ENCODE results near the gene SNHG17.
"Not testable (repeated sequence)": the region's sequence is repeated elsewhere in the genome, so short reads cannot be mapped to it uniquely, and the experiment has no call there.

Gene SNHG17

GRCh38 chr20:38447931-38448675 is 13.0 kb upstream of the SNHG17 start:
- no peak for DNase-seq (ENCODE audit: low read depth)

GRCh38 chr20:38447251-38447661 is 12.1 kb upstream of the SNHG17 start:
- DNase-seq (ENCODE audit: low read depth): no peak

GRCh38 chr20:38446441-38447209 is 11.5 kb upstream of the SNHG17 start:
- peak; percentile 93 for DNase-seq (ENCODE audit: low read depth)

DNA sequence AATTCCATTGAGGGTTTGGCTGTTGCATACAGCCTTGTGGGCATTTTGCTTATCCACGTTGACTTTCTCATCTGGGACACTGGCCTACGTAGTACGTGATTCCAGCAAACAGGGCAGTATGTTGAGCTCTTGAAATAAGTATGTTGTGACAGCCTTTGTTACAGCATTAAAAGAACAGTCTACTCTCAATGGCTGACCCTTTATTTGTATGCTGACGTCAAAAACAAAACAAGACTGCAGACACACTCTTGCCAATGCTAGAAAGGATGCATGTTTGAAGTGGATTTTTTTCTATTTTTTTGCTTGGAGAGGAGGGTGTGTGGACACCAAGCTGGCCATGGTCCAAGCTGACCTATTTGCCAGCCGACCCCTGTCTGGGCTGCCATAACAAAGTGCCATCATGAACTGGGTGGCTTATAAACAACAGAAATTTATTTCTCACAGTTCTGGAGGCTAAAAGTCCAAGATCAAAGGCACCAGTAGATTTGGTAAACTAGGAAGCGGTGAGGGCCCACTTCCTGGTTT is 10.8 kb upstream of the SNHG17 start:
- DNase-seq (ENCODE audit: low read depth): no peak

DNA sequence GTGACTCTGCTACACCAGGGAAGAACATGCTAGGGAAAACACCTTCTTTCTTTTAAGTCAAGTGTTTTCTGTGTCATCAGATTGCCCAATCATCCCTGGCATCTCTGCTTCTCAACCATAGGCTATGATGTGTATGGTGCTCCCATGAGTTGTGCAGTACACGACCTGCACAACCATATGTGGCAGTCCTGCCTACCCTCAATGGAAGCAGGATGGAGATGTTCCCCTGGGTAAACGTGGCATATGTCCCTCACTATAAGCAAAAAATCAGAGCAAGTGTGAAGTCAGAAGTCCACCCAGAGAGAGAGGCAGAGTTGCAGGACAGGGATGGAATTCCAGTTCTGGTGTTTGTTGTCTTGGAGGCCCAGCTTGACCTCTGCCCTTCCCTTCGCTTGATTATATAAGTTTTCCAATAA is 10.3 kb upstream of the SNHG17 start:
- DNase-seq (ENCODE audit: low read depth): no peak

- DNase-seq (ENCODE audit: low read depth): no peak
These were observed 6.8 kb upstream of the SNHG17 start for GRCh38 chr20:38441916-38442315.

DNA sequence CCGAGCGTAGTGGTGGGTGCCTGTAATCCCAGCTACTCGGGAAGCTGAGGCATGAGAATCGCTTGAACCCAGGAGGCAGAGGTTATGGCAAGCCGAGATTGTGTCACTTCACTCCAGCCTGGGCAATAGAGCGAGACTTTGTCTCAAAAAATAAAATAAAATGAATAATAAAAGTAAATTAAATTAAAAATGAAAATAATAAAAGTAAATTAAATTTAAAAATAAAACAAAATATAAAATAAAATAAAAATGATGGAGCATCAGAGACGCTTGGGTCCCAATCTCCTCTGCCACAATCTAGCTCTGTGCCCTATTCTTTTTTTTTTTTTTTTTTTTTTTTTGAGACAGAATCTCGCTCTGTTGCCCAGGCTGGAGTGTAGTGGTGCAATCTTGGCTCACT is 6.0 kb upstream of the SNHG17 start:
- not testable (repeated sequence) for DNase-seq (ENCODE audit: low read depth)

DNA sequence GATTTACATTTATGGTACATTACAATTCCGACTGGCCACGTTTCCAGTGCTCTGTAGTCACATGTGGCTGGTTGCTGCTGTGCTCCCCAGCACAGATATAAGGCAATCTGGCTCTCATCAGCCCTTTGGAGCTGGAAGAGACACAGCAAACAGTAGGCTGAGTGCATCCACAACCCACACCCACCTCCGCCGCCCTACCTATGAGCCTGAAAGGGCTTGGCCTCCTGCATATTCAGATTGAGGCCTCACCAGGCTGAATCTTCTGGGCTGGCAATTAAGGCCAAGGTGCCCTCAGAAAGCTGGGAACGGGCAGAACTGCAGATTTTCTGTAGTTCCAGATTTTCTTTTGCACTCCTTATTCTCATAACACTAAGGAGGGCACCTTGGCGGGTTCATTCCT is 2.7 kb upstream of the SNHG17 start:
- no peak for DNase-seq (ENCODE audit: low read depth)

GRCh38 chr20:38435555-38435939 is 419 bp upstream of the SNHG17 start:
- no peak for DNase-seq (ENCODE audit: low read depth)

DNA sequence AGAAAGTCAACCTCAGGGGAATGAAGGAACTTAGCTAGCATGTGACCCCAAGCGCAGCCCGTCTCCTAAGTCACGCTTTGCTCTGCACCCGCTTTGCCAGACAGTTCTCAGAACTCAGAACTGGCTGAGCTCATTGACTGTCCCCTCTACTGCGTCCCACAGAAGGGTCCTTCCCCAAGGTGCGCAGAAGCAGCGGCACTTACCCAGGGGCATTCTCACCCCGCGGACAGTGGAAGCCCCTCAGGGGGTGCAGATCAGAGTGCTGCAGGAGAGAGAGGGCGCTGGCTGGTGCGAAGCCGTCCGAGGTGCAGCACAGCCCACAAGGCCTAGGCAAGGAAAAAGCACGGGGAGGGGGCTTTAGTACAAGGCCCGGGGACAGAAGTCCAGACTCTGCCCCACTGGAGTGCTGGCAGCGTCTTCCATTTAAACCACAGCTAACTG is 807 bp downstream of the SNHG17 start:
- DNase-seq (ENCODE audit: low read depth): no peak

DNA sequence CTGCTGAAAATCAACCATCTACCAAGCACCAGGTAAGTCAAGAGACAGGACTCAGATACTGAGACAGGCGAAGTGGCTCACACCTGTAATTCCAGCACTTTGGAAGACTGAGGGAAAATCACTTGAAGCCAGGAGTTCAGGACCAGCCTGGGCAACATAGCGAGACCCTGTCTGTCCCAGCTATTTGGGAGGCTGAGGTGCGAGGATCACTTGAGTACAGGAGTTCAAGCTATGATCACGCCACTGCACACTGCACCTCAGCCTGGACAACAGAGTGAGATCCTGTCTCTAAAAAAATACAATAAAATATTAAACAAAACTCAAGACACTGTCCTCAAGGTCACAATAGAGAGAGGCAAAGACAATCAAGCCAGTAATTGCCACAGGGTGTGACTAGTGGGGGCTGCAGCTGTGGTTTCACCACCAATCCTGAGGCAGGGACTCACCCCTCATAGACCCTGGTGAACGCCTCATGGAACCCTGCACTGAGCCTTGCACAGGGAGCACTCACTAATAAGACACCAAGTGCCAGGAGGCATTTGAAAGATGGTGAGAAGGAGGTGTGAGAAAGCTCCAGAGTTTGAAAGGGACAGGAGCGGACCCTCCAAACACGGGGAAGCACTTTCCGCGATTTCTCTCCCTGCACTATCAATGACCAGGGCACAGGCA is 1.7 kb downstream of the SNHG17 start:
- DNase-seq (ENCODE audit: low read depth): no peak

- not testable (repeated sequence) for DNase-seq (ENCODE audit: low read depth)
These were observed 2.3 kb downstream of the SNHG17 start for GRCh38 chr20:38432870-38433269.

DNA sequence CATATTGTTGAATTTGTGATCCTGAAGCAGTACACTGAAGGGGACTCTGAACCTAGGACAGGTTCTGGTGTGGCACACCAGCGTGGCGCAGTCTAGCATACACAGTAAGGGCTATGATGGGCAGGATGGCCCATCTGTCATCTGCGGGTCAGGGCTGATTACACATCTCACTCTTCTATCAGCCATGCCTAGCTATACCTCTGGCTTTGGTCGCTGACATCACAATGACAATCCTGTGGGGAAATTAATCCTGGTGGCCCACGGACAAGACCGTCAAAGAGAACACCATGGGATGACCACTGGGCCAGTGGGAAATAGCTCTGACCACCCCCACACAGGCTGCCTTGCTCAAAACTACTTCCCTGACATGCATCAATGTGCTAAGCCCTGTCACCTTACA is 2.8 kb downstream of the SNHG17 start:
- no peak for DNase-seq (ENCODE audit: low read depth)

DNA sequence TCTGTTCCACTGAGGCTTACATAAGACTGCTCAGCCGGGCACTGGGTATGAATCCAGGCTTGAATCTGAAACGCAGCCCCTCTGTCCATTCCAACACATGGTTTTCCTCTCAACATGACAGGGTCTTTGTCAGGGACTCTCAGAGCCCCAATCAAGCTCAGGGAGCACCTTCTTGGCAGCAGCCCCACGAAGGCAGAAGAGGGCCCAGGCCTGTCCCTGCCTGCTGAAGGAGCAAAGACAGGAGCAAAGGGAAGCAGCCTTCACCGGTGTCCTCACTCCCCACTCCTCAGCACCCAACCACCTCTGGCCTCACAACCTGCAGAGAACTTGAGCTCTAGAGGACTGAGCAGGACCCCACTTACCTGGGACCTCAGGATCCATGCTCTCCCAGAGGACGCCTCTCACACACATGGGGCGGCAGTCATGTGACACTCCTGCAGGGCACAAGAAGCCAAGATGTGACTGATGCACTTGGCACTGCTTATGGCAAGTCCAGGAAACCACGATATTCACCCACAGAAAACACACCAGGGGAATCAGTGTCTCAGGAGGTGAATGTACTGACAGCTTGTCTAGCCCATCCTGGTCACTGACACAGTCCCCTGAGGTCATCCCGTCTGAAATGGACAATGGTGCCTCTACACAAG is 4.3 kb downstream of the SNHG17 start:
- DNase-seq (ENCODE audit: low read depth): no peak

DNA sequence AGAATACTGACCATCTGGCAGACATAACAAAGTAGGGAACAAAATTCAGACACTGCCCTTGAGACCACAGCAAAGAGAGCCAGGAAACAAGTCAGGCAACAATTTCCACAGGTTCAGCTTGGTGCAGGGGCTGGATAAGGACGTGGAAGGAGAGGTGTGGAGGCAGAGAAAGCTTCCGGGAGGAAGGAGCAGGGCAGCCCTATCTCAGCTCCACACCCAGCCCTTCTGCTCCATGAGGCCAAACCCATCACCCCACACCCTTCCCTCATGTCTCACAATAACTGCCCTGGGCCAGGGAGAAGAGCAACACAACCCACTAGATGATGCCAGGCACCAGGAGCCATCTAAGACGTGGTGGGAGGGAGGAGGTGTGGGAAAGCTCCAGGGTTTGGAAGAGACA is 5.8 kb downstream of the SNHG17 start:
- DNase-seq (ENCODE audit: low read depth): no peak

GRCh38 chr20:38428800-38429199 is 6.3 kb downstream of the SNHG17 start:
- no peak for DNase-seq (ENCODE audit: low read depth)

DNA sequence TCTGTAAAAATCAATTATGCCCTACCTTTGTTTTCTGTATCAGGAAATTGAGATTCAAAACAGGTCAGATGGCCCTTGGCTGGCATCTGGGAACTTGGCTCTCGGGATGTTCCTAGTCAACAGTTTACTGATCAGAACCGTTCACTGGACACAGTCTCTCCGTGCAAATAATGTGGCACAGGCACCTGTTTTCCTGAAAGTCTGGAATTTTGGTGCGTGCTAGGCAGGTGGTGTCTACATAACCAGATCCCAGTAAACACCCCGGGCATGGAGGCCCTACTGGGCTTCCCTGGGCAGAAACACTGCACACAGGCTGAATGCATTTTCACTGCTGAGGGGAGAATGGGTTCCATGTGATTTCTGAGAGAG is 7.5 kb downstream of the SNHG17 start:
- DNase-seq (ENCODE audit: low read depth): no peak

DNA sequence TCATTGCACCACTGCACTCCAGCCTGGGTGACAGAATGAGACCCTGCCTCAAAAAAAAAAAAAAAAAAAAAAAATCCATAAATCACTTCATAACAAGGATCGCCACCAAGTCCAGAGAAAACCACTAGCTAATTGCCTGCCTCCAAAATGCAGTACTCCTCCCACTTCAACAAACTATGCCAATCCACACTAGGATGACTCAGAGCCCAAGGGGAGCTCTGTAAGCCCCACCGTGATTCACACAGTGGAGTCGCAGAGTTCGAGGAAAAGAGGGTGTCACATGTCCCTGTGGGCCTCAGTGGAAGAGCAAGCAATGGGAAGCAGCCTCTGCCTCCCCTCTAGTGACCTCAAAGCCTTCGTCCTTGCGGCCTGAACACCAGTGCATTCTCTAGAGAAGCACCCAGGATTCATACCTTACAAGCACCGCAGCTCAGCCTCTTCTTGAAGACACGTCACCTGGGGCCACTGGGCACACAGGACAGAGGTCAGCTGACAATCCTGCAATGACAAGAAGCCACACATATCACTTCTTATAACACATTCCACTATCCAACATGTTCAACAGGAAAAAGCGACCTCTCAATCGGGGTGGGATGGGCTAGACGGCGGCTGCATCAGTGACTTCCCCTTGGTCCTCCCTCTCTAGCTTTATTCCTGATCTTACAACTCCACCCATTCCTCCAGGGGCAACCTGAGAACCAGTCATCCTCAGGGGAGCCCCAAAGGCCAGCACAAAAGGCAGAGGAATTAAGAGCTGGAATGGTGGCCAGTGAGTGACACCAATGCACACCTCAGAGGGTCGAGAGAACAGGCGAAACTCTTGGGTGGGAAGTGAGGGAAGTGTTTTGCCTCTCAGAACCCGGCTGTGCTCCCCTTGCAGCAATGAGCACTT is 8.9 kb downstream of the SNHG17 start:
- no peak for DNase-seq (ENCODE audit: low read depth)

DNA sequence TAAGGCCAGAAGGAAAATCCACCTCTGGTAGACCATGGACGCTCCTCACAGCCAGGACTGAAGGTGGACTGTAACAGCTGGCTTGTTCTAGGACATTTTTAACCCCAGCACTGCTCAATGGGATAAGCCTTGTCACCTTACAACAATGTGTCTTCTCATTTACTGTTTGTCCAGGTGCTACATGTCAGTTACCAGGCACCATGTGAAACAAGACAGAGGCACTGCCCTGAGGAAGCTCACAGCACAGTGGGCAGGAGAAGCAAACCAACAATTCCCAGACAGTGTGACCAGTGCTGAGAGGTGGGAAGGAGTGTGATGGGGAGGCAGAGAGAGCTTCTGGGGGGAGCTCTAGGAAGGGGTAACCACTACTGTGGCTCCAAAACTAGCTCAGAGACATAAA is 10.7 kb downstream of the SNHG17 start:
- no peak for DNase-seq (ENCODE audit: low read depth)

DNA sequence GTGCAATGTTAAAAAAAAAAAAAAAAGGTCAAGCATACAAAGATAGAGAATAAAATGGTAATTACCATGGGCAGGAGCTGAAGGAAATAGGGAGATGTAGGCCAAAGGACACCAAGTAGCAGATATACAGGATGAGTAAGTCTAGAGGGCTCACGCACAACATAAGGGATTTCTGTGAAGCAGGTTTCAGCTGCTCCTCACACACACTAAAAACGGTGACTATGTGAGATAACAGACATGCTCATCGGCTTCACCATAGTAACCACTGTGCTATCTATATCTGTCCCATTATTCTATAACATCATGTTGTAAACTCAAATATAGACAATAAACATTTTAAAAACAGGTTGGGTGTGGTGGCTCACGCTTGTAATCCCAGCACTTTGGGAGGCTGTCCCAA is 11.6 kb downstream of the SNHG17 start:
- no peak for DNase-seq (ENCODE audit: low read depth)

DNA sequence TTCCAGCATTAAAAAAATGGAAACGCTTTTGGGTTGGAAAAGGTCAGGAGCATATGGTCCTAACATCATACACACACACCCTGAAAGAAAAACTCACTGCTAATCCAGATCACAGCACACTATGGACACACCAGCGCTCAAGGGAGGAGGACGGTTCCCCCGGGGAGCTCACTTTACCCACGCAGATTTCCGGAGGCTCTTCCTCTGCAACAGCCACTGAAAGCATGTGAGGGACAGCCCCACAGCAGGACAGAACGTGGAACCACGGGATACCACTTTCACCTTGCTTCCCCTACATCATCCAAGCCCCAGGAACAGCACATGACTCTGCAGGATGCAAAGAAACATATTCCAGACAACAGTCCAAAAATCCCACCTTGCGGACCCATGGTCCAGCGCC is 13.2 kb downstream of the SNHG17 start:
- no peak for DNase-seq (ENCODE audit: low read depth)

Measured in activated gamma-delta T cell treated with anti-CD3 and anti-CD28 coated beads, Interleukin-2, amount 50 U/mL, for 16 hours (primary cell).